GM12892 (cell line): ENCODE results near the gene BNIP5.

Experiments used
- POLR2AphosphoS5 ChIP-seq: IDR thresholded peaks from 2 replicates; pipeline ENCODE4 v1.6.1; 2011; ENCODE audit warnings: low read depth, low read length, control low read depth
- TAF1 ChIP-seq: IDR thresholded peaks from 2 replicates; pipeline ENCODE4 v1.6.1; 2011; ENCODE audit warnings: low read depth, mild to moderate bottlenecking, control low read depth, low read length, borderline replicate concordance

DNA sequence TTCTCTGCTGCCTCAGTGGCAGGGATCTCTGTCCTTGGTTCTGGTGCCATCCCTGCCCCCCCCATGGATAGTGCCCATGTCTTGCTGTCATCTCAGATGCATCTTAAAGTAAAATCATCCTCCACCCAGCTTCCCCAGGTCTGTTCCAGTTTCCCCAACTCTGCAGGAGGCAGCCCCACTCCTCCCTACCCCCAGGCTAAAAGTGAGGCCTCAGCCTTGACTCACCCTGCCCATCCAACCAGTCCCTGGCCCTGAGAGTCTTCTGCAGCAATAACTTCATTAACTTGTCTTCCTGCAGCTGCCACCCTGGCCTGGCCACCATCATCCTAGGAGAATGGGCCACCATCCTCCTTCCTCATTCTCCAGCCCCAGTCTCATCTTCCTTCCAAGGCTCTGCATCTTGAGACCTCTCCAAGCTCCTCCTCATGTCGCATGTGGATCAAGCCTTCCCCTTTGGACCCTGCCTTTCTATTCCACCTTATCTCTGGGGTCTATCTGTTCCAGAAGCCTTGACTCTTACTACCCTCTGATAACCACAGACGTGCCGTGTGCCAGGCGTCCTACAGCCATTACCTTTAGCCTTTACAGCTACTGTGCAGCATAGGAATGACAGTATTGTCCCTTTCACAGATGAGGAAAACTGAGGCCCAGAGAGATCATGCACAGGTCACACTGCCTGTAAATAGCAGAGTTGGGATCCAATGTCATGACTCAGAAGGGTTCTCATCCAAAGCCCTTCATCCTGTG is 68.8 kb downstream of the BNIP5 start:
- TF ChIP-seq POLR2AphosphoS5, result no peak
- no peak for TF ChIP-seq TAF1
